SU-DHL-6 (cell line): ENCODE measurements around the gene SYT9.

ENCODE experiments used
- EZH2phosphoT487 ChIP-seq: fragments of 200-600 bp; sonication (generic), shearing (Covaris generic); conservative IDR thresholded peaks from 2 replicates; pipeline ENCODE4 v1.6.1; 2018; ENCODE audit warnings: mild to moderate bottlenecking, antibody characterized with exemption, low read length, moderate library complexity, mixed read lengths
- TF ChIP-seq, protein P1 (sequence below): fragments of 200-600 bp; sonication (generic); IDR thresholded peaks from one replicate; pipeline ENCODE4 v1.5.1; 2017; ENCODE audit warnings: antibody characterized with exemption, mild to moderate bottlenecking, low read length, moderate library complexity; ENCODE audit not compliant: insufficient read depth, poor library complexity, severe bottlenecking

DNA sequence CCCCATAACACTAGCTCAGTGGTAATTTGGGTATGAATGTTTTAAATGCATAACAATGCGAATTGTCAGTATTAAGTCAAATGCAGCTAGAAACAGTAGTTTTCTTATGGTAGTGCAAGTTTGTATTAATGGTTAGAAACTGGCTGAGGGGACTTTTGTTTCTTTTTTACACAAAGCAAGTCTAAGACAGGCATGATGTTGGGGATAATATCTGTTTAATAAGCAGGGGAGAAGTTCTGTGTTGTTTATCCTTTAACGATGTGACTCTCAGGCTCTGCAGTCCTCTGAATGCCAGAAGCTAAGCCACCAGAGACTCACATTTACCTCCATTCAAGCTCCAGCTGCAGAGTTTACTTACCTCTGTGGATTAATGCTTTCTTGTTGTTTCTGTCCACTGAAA, 67.8 kb downstream of the SYT9 start:
- TF ChIP-seq, protein P1, sequence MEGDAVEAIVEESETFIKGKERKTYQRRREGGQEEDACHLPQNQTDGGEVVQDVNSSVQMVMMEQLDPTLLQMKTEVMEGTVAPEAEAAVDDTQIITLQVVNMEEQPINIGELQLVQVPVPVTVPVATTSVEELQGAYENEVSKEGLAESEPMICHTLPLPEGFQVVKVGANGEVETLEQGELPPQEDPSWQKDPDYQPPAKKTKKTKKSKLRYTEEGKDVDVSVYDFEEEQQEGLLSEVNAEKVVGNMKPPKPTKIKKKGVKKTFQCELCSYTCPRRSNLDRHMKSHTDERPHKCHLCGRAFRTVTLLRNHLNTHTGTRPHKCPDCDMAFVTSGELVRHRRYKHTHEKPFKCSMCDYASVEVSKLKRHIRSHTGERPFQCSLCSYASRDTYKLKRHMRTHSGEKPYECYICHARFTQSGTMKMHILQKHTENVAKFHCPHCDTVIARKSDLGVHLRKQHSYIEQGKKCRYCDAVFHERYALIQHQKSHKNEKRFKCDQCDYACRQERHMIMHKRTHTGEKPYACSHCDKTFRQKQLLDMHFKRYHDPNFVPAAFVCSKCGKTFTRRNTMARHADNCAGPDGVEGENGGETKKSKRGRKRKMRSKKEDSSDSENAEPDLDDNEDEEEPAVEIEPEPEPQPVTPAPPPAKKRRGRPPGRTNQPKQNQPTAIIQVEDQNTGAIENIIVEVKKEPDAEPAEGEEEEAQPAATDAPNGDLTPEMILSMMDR, result no peak
- TF ChIP-seq EZH2phosphoT487, result no peak
